ENCODE measurements around the gene KIAA1671. TPM values are rescaled to one million over a fixed set of nuclear protein-coding genes. Genes with fewer than 3 reads are reported as not detected.
A peak's percentile ranks its signal among the peaks of the same experiment; 100 is the strongest.

Gene KIAA1671
- total RNA-seq, 2 donors from 2014 or later: 26.2 to 27.4 TPM

DNA sequence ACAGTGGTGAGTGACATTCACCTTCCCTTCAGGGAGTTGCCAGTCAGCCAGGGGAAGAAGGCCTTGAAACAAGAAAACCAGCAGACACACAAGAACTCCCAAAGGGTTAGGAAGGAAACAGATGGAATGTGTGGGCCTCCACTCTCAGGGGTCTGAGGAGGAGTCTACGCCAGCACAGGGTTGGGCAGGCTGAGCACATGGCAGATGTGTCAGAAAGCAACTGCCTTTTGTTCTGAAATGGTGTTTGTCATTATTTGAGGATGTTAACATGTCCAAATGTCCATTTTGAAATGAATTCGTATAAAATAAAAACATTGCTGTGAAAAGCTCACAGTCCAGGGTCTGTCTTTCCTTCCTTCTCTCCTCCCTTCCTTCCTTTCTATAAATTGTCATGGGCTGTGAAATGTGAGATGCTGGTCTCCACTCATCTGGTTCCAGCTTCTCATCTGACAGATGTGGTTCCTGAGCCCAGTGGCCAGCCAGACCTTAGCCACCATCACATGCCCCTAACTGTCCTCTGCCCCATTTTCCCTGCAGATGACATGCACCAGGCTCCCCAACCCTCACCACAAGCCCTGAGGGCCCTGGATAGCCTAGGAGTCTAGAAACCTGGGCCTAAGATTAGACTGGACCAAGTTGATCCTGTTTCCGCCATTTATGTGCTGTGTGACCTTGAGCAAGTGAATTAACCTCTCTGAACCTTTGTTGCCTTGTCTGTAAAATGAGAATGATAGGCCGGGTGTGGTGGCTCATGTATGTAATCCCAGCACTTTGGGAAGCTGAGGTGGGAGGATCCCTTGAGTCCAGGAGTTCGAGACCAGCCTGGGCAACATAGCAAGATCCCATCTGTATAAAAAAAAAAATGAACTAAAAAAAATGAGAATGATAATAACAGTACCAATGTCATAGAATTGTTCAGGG lies 190.9 kb downstream of the KIAA1671 start:
- intact Hi-C loops (cut with DNase I): no loop called here
- DNase-seq (ENCODE audit: low spot score): no peak

DNA sequence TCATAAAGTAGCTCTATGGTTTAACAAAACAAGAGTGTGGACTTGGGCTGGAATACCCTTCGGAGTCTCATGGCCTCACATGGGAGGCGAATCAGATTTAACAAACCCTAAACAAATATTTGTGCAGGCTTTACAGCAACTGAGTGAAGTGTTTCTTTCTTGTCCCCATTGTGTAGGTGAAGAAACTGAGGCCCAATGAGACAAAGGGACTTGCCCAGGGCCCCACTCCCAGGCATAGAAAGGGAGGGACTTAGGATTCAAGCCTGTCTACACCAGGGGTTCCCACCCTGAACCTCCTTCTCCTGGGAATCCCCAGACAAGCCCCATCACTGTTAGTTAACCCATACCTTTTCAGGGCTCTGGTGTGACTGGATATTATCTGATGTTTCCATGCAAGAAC lies 192.0 kb downstream of the KIAA1671 start:
- intact Hi-C loops (cut with DNase I): no loop called here
- DNase-seq (ENCODE audit: low spot score): no peak

DNA sequence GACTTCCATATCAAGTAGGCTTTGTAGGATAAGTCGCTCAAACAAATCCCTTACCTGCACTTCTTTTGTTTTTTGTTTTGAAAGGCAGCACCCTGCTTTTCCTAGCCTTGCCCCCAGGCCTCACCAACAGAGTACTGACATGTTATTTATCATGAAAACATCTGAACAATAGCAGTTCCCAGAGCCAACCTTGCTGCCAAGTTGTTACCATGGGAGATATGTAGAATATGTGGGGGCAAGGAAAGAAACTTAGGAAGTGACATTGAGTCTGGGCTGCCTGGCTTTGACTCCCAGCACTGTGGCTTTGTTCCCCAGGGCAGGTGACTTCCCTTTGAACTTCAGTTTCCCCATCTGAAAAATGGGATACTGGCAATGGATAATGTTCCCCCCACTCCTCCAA lies 193.8 kb downstream of the KIAA1671 start:
- intact Hi-C loops (cut with DNase I): no loop called here
- peak; percentile 32 for DNase-seq (ENCODE audit: low spot score)

DNA sequence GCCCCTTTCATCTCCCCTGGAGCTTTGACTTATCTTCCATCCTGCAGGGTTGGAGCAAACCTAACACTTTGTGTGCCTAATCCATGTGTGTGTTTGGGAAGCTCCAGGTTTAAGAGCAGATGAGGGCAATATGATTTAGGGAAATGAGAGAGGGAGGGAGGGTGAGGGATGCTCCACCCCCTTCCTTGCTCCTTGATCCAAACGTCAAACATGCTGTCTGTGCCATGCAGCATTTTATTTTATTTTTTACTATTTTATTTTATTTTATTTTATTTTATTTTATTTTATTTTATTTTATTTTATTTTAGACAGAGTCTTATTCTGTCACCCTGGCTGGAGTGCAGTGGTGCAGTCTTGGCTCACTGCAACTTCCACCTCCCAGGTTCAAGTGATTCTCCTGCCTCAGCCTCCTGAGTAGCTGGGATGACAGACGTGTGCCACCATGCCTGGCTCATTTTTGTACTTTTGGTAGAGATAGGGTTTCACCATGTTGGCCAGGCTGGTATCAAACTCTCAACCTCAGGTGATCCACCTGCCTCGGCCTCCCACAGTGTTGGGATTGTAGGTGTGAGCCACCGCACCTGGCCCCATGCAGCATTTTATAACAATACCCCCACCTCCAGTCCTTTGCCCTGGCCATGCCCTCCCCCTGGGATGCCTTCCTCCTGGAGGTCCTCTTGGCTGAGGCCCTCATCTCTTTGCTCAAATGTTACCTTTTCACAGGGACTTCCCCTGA lies 194.6 kb downstream of the KIAA1671 start:
- intact Hi-C loops (cut with DNase I): no loop called here
- peak; percentile 38 for DNase-seq (ENCODE audit: low spot score)

DNA sequence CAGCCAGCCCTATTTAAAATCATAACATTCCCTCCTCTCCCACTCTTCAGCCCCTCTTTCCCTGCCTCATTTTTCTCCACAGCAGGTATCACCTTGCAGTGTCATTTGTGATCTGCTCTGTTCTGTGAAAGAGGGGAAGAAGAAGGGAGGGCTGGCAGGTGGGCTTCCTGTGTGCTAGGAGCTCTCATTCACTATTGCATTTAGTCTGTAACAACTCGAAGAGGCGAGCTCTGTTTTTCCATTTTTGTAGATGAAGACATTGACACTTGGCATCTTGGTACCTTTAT lies 195.1 kb downstream of the KIAA1671 start:
- intact Hi-C loops (cut with DNase I): no loop called here
- no peak for DNase-seq (ENCODE audit: low spot score)

DNA sequence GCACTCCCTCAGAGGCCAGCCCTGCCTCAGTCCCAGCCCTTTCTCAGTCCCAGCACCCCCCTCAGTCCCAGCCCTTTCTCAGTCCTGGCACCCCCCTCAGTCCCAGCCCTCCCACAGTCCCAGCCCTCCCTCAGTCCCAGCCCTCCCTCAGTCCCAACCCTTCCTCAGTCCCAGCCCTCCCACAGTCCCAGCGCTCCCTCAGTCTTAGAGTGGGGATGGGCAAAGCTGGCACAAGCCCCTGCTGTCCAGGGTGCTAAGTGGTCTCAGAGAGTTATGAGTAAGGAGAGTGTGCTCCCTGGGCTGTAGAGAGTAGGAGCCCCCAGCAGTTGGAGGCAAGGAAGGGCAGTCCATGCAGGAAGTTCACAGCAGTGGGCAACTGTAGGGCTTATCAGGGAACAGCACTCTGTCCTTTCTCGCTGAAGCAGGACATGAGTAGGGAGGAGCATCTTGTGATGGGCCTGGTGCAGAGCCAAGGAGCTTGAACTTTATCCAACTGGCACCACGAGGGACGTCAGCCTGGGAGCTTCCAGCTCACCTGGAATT lies 195.7 kb downstream of the KIAA1671 start:
- peak; percentile 70 for DNase-seq (ENCODE audit: low spot score)
- intact Hi-C loops (cut with DNase I): no loop called here

DNA sequence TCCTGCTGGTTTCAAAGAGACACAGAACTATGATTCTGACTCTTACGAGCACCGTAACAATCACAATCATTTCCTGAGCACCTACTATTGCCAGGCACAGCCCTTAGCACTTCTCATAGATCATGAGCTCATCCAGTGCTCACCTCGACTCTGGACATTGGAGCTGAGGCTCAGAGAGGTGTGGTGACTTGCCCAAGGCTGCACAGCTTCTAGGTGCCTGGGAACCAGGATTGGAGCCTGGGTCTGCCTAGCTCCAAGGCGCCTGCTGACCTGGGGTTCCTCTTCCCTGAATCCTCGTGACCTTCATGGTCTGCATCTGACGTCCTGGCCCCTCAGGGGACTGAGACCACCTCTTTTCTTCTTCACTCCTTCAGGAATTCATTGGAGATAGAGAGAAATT lies 196.5 kb downstream of the KIAA1671 start:
- DNase-seq (ENCODE audit: low spot score): no peak
- intact Hi-C loops (cut with DNase I): no loop called here

DNA sequence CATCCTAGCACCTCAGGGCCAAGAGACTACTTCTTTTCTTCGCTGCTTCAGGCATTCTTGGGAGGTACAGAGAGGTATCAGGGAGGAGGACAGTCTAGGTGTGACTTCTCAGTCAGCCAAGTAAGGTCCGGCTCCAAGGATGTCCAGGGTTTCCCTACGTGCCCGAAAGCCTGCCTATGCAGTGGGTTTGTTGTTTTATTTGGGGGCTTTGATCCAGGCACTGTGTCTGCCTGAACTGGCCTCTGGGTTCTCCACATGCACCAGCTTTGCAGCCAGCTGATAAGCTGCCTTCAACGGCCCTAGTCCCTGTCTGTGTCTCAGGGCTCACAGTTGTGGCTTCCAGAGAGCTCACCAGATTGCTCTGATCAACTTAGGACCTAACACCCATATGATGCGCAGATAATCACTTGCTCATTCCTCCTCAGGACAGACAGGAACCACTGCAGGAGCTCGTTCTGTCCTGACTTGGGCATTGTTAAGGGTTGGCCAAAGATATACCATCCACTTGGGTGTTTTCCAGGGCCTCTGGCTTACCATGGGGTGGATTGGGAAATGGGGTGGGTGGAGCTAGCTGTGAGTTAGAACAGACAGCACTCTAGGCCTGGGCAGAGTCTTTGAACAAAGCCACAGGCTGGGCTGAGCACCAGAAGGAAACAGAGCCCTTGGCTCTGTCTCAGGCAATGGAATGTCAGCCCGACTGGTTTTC lies 201.6 kb downstream of the KIAA1671 start:
- intact Hi-C loops (cut with DNase I): no loop called here
- peak; percentile 80 for DNase-seq (ENCODE audit: low spot score)

DNA sequence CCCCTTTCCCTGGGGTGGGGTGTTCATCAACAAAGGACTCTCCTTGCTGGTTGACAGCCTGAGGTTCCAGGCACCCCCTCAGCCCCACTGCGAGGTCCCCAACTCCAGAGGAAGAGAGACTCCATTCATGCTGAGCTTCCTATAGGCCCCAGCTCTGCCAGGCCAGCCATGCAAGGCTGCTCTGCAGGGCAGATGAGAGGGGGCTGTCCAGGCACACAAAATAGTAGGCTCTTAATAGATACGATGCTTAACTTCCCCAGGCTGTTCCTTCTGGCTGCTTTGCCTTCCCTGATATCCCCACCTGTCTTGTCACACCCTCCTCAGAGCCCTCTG lies 202.1 kb downstream of the KIAA1671 start:
- intact Hi-C loops (cut with DNase I): no loop called here
- no peak for DNase-seq (ENCODE audit: low spot score)

DNA sequence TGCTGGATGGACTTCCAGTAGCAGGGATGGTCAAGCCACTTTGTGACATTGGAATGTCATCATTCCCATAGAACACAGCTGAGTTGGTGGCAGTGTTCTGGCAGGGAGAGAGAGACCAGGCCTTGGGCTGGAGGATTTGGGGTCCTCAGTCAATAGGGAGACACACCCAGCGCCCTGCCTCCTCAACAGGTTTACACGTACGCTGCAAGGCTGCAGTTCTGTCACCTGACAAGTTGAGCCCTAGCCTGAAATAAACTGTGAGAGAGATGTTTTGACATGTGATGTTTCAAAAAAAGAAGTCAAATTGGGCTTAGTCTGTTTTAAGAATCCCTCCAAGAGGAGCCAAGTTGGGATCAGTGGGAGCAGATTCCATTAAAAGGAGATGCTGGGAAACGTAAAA lies 204.2 kb downstream of the KIAA1671 start:
- DNase-seq (ENCODE audit: low spot score): no peak
- intact Hi-C loops (cut with DNase I): no loop called here

DNA sequence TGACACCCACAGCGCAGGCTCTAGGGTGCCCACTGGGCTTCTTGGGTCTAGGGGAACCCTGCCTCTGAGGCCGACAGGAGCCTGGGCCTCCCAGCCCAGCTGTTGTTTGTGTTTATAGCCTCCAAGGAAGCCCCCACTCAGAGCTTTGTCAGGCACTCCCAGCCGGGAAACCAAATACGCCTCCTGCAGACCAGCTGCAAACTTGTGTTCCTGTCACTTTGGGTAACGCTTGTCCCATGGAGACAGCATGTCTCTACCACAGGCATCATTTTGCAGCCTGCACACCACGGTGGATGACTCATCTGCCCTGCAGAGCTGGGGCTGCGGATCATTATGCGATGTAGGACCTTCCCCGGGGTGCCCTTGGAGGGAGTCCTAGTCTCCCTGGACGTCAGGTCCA lies 206.5 kb downstream of the KIAA1671 start:
- DNase-seq (ENCODE audit: low spot score): no peak
- intact Hi-C loops (cut with DNase I): no loop called here

DNA sequence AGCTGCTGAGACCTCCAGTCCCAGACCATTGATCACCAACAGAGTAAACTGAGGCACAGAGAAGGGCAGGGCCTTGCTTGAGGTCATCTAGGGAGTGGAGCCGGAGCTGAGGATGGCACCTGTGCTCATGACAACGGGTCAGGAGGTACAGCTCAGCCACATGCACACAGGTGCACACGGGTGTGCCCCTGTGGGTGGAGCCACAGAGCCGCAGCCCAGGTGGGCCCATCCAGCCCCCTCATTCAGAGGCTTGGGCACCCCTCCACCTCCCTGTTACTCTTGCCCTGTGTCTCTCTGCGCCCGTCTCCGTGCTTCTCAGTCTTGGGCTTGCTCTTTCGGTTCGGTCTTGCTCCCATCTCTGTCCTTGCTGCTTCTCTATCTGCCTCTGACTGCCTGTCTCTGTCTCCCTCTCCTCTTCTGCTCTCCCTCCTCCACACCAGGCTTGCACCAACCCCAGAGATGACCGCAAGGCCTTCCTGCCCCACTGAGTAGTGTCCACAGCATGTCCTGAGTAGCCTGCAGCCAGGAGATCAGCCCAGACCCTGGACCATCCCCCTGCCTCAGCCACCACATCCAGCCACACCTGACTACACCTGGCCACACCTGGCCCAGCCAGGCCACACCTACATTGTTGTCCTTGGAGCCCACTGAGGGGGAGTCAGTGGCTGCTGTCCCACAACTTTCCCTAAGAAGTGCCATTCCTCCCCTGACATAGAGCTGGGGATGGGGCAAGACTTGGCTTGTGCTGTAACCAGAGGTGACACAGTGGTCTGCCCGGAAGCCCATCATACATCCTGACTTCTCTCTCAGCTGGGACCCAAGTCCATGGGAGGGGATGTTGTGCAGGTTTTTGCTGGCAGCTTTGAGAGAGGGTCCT lies 207.8 kb downstream of the KIAA1671 start:
- intact Hi-C loops (cut with DNase I): no loop called here

DNA sequence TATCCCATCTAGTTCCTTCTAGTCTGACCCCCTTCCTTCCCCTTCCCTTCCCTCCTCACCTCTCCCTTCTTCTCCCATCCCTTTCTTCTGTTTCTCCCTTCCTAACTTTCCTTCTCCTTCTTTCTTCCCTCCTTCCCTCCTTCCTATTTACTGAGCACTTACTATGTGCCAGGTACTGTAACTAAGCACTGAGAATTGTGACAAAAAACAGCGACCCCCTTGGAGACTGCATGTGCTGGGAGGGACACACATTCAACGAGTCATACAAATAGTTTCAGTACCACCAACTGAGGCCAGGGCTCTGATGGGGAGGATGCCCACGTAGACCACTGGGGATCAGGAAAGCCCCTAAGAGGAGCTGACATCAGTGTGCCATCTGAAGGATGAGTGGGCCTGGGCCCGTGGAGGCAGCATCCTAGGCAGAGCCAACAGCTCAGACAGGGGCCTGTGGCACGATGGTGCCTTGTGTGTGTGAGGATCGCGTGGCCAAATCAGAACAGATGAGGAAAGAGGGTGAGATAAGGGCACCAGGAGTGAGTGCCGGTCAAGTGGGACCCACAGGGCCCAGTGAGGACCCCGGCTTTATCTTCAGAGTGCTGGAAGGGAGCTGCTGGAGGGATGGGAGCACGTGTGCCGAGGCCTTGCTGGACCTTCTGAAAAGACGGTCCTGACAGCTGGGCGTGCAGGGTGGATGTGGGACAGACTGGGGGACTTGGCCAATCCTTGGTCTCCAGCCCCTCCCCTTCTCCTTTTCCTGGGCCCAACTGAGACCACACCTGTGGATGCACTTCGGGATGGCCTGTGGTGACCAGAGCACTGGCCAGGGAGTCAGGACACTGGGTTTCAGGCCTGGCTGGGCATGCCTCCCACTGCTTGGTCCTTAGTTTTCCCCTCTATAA lies 208.8 kb downstream of the KIAA1671 start:
- intact Hi-C loops (cut with DNase I): no loop called here
- DNase-seq (ENCODE audit: low spot score): no peak

More for the DNA sequence above, 207.8 kb downstream of the KIAA1671 start:
- DNase-seq (ENCODE audit: low spot score): no peak

DNA sequence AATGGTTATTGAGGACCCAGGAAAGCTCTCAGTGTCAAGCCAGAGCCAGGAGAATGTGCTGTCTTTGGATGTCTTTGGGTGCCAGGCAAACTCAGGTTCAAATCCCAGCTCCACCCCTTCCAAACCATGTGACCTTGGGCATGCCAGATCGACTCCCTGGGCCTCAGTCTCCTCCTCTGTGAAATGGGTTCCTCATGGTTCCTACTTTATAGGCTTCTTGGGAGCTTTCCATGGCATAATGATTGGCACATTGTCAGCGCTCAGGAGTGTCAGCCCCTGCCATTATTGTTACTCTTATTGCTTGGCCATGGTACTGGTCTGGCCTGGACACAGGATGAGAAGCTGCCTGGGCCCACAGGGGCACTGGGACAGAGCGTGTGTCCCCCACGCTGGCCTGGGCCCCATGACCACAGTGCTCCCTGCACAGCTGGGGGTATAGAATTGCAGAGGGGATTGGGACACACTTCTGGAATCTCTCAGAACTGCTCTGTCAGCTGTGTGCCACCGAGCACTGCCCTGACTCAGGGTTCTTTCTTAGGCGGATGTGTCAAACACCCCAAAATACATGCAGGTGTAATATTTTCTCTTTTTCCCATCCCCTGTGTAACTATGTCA lies 209.5 kb downstream of the KIAA1671 start:
- no peak for DNase-seq (ENCODE audit: low spot score)
- intact Hi-C loops (cut with DNase I): no loop called here

DNA sequence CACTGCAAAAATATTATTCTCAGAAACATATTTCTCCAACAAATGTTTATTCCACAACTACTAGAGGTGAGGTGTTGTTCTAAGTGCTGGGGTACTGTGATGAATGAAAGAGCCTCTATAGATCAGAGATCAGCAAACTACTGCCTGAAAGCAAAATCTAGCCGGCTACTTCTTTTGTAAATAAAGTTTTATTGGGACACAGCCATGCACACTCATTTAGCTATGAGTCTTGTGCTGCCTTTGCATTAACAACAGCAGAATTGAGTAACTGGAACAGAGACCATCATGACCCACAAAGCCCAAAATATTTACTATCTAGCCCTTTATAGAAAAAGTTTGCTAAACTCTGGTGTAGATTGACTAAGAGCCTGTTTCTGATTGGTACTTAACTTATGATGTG lies 210.0 kb downstream of the KIAA1671 start:
- DNase-seq (ENCODE audit: low spot score): no peak
- intact Hi-C loops (cut with DNase I): no loop called here

DNA sequence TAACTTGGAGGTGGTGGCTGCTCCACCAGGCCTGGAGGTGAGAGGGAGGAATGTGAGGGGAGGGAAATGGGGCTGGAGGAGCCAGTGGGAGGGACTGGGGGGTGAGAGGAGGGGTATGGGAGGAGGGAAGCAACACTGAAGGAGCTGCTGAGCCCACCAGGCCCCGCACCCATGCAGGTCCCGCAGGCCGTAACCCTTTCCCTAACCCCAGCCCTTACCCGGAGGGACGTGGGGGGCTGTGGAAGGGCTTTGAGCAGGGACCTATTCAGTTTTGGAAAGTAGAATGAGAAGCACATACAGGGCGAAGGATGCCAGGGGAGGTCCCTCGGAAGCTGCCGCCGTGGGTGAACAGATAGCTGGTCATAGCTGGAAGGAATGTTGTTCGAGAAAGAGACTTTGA lies 213.3 kb downstream of the KIAA1671 start:
- no peak for DNase-seq (ENCODE audit: low spot score)
- intact Hi-C loops (cut with DNase I): no loop called here

DNA sequence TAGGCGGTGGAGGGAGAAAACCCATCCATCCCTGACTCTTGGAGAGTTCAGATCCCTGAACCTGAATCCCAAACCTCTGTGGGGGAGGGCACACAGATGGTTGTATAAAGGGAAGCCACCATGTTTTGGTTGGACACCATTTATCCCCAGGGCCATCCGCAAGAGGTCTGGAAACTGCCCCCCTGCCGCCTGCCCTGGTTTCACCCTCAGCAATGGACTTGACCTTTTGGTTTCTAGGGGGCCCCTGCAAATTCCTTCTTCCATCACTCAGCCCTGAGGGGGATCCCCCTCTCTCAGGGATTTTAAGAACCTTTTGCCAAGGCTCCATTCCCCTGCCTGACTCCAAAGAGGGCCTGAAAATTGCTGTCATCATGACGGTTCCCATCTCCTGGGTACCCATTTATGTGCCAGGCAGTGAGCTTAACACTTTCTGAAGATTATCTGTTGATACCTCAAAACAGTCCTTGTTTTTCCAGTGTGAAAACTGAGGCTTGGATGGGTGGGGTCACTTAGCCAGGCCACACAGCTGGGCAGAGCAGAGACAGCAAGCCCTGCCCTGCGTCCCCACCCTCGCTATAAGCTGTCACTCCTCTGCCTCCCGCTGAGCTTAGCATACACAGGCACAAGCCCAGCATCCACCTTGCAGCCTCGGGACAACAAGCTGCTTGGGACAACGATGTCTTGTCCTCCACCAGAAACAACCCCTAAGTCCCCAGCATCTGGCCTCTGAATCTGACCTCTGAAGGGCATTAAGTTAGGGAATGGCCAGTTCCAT lies 213.9 kb downstream of the KIAA1671 start:
- intact Hi-C loops (cut with DNase I): no loop called here
- peak; percentile 76 for DNase-seq (ENCODE audit: low spot score)
